Measurements from ENCODE around the gene XRN1. TPM values are rescaled to one million over a fixed set of nuclear protein-coding genes. Genes with fewer than 3 reads are reported as not detected.

XRN1 gene
- polyA plus RNA-seq, 1 experiment = 14.3 TPM

DNA sequence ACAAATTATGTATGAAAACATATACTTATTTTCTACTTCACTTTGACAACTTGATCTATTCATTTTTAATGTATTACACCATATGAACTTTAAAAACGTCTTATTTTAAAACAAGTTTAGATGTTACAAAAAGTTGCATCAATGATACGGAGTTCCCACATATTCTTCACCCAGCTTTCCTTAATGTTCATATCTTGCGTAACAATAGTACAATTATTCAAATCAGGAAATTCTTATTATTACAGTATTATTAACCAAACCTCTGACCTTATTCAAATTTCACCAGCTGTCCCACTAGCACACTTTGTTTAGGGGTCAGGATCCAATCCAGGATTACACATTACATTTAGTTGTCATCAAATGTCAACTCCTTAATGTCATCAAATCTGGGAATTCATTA lies 12.9 kb upstream of the XRN1 start:
- POLR2A ChIA-PET = no interaction called here

DNA sequence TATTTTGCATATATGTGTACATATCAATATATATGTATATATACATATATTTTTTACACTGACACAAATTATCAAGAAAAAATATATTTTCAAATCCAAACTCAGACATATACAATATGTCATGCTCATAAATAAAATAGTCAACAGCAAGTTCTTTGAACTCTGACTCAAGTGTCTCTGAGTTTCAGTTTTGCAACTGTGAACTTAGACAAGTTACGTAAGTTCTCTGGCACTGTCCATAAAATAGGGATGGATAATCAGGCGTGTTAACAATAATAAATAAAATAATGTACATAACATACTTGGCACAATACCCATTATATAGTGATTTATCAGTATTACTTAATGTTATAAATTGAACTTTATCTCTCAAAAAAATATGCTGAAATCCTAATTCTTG lies 12.1 kb upstream of the XRN1 start:
- POLR2A ChIA-PET = no interaction called here
- TF ChIP-seq, protein P1, sequence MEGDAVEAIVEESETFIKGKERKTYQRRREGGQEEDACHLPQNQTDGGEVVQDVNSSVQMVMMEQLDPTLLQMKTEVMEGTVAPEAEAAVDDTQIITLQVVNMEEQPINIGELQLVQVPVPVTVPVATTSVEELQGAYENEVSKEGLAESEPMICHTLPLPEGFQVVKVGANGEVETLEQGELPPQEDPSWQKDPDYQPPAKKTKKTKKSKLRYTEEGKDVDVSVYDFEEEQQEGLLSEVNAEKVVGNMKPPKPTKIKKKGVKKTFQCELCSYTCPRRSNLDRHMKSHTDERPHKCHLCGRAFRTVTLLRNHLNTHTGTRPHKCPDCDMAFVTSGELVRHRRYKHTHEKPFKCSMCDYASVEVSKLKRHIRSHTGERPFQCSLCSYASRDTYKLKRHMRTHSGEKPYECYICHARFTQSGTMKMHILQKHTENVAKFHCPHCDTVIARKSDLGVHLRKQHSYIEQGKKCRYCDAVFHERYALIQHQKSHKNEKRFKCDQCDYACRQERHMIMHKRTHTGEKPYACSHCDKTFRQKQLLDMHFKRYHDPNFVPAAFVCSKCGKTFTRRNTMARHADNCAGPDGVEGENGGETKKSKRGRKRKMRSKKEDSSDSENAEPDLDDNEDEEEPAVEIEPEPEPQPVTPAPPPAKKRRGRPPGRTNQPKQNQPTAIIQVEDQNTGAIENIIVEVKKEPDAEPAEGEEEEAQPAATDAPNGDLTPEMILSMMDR (IDR thresholded peaks at IDR 0.05; ENCODE audit: insufficient read depth, low read depth, low read length) = no peak
- H3K27me3 ChIP-seq (ENCODE audit: control insufficient read depth, insufficient read depth, low read length) = no peaks in the 10 kb centered on the region
- no peak overlapping the region for H3K4me3 ChIP-seq (ENCODE audit: low read depth, low read length)
- H3K36me3 ChIP-seq (ENCODE audit: control insufficient read depth, insufficient read depth, low read length) = no peaks in the 10 kb centered on the region; the same call in none of the 2 replicates
- no peak for DNase-seq (ENCODE audit: low read depth)
- CTCF ChIA-PET = no interaction called here

More for the DNA sequence above, 12.9 kb upstream of the XRN1 start:
- CTCF ChIA-PET = interaction anchor here (1.4 kb wide), 1 partner anchor 8 kb away, joined by 3 read pairs; no protein-coding TSS in a partner anchor
- TF ChIP-seq, protein P1 (IDR thresholded peaks at IDR 0.05; ENCODE audit: insufficient read depth, low read depth, low read length) = no peak
- no peaks in the 10 kb centered on the region; the same call in none of the 2 replicates for H3K36me3 ChIP-seq (ENCODE audit: control insufficient read depth, insufficient read depth, low read length)
- no peaks in the 10 kb centered on the region for H3K27me3 ChIP-seq (ENCODE audit: control insufficient read depth, insufficient read depth, low read length)
- H3K4me3 ChIP-seq (ENCODE audit: low read depth, low read length) = no peak overlapping the region
- no peak for DNase-seq (ENCODE audit: low read depth)

DNA sequence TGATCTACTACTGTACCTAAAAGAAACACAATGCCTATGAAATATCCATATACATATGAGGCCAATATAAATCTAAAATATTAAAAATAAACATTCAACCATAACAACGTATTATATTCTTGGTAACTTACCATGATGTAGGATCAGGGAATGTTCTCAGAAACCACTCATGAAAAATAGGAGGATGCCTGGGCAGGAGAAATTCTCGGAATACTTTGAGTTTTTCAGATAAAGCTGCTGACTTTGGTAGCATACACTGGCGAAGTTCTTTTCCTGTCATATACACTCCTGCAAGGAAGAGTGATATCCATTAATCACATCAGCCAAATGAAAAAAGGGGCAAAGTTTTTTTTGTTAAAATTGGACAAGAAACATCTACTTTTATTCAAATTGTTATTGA lies 11.3 kb upstream of the XRN1 start:
- TF ChIP-seq, protein P1 (IDR thresholded peaks at IDR 0.05; ENCODE audit: insufficient read depth, low read depth, low read length) = no peak
- Histone ChIP-seq H3K27me3 (ENCODE audit: control insufficient read depth, insufficient read depth, low read length) (no peaks in the 10 kb centered on the region), H3K36me3 (ENCODE audit: control insufficient read depth, insufficient read depth, low read length) (no peaks in the 10 kb centered on the region; the same call in none of the 2 replicates), H3K4me3 (ENCODE audit: low read depth, low read length) (no peak overlapping the region)
- no peak for DNase-seq (ENCODE audit: low read depth)
- POLR2A ChIA-PET = no interaction called here
- CTCF ChIA-PET = no interaction called here

DNA sequence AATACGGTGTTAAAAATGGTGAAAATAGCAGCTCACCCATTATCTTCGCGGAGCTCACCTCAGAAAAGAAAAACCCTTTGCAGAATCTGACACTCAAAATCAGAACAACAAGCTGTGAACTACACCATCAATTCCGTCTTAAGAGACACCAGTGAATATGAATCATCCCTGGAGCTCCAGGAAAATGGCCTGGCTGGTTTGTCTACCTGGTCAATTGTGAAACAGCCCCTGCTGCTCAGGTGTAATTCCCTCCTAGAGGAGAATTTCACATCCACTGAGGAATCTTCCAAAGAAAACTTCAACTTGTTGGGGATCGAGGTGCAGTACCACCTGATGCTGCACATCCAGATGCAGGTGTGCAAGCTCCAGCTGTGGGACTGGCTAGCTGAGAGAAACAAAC lies 3.0 kb upstream of the XRN1 start:
- CTCF ChIA-PET = interaction anchor here (1.5 kb wide), 1 partner anchor 12 kb away, joined by 3 read pairs; no protein-coding TSS in a partner anchor
- no peak overlapping the region for H3K4me3 ChIP-seq (ENCODE audit: low read depth, low read length)
- TF ChIP-seq, protein P1 (IDR thresholded peaks at IDR 0.05; ENCODE audit: insufficient read depth, low read depth, low read length) = no peak
- H3K36me3 ChIP-seq (ENCODE audit: control insufficient read depth, insufficient read depth, low read length) = 0 out of 2 replicates have a peak, but pooled peaks cover 1% of the 10 kb centered on the region
- no peak for DNase-seq (ENCODE audit: low read depth)
- POLR2A ChIA-PET = interaction anchor here (0.6 kb wide), 1 partner anchor 54 kb away, joined by 3 read pairs; no protein-coding TSS in a partner anchor
- no peaks in the 10 kb centered on the region for H3K27me3 ChIP-seq (ENCODE audit: control insufficient read depth, insufficient read depth, low read length)

DNA sequence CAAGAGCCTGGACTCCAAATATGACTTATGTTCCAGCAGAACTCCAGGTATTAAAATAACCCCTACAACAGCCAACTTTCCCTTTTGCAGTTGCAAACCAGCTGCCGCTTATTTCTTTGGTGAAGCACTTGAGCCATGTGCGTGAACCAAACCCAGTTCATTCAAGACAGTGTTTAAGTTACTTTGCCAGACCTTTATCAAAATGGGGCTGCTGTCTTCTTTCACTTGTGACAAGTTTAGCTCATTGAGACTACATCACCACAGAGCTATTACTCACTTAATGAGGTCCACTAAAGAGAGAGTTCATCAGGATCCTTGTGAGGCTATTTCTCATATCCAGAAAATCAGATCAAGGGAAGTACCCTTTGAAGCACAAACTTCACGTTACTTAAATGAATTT lies 2.4 kb upstream of the XRN1 start:
- no peak overlapping the region for H3K4me3 ChIP-seq (ENCODE audit: low read depth, low read length)
- POLR2A ChIA-PET = no interaction called here
- no peaks in the 10 kb centered on the region for H3K27me3 ChIP-seq (ENCODE audit: control insufficient read depth, insufficient read depth, low read length)
- DNase-seq (ENCODE audit: low read depth) = no peak
- 0 out of 2 replicates have a peak, but pooled peaks cover 1% of the 10 kb centered on the region for H3K36me3 ChIP-seq (ENCODE audit: control insufficient read depth, insufficient read depth, low read length)
- TF ChIP-seq, protein P1 (IDR thresholded peaks at IDR 0.05; ENCODE audit: insufficient read depth, low read depth, low read length) = no peak
- CTCF ChIA-PET = no interaction called here
